Mesothelial cell of epicardium (in vitro differentiated cells): Measurements from ENCODE around the gene ZNF134. TPM values are rescaled to one million over a fixed set of nuclear protein-coding genes. Genes with fewer than 3 reads are reported as not detected.
A peak's percentile ranks its signal among the peaks of the same experiment; 100 is the strongest.

Experiments used
- DNase-seq, 2 experiments: peaks; one replicate each; pipeline ENCODE4 v3.0.0; 2021; ENCODE audit warnings: low spot score in 2 of 2; ENCODE audit not compliant: unreplicated experiment in 2 of 2
- H3K27ac Mint-ChIP-seq: 2 replicates; pipeline ENCODE4 v1.8.0; 2021; ENCODE audit warnings: mixed read lengths
- H3K27me3 Mint-ChIP-seq: 2 replicates; pipeline ENCODE4 v1.8.0; 2021; ENCODE audit warnings: low read depth, mixed read lengths
- H3K36me3 Mint-ChIP-seq: 2 replicates; pipeline ENCODE4 v1.8.0; 2021; ENCODE audit warnings: mixed read lengths
- H3K4me1 Mint-ChIP-seq: 2 replicates; pipeline ENCODE4 v1.8.0; 2021; ENCODE audit warnings: mixed read lengths
- H3K4me3 Mint-ChIP-seq: 2 replicates; pipeline ENCODE4 v1.8.0; 2021; ENCODE audit warnings: mild to moderate bottlenecking, moderate library complexity, mixed read lengths
- H3K9me3 Mint-ChIP-seq: 2 replicates; pipeline ENCODE4 v1.8.0; 2021; ENCODE audit warnings: mixed read lengths
- CTCF ChIP-seq: fragments of 200-600 bp; sonication (generic); IDR thresholded peaks from one replicate; pipeline ENCODE4 v1.5.0; 2021; ENCODE audit warnings: antibody characterized with exemption; ENCODE audit not compliant: unreplicated experiment
- total RNA-seq: library from RNA; stranded (reverse); gene quantifications from 3 replicates; pipeline ENCODE4 v1.2.1, GENCODE V29; 2021

The ZNF134 gene
- total RNA-seq, 1 donor from 2014 or later: 33.5 TPM

GRCh38 chr19:57599761-57600383, 14.2 kb upstream of the ZNF134 start, which contains the start of gene ZNF530:
Gene ZNF530 (plus strand): TSS chr19:57599885. CDS start chr19:57604346, 4,461 bp downstream.
- H3K27ac Mint-ChIP-seq: peak within 1 kb of the TSS; percentile 87
- no peaks in the 10 kb centered on the region for H3K27me3 Mint-ChIP-seq
- H3K4me1 Mint-ChIP-seq: peaks cover 8% of the 10 kb centered on the region
- peak within 1 kb of the TSS; percentile 82 for H3K4me3 Mint-ChIP-seq
- peaks cover 63% of the 10 kb centered on the region for H3K9me3 Mint-ChIP-seq
- DNase-seq: peak; percentile 77 to 88
- TF ChIP-seq CTCF: no peak
- peaks cover 37% of the 10 kb centered on the region for H3K36me3 Mint-ChIP-seq

DNA sequence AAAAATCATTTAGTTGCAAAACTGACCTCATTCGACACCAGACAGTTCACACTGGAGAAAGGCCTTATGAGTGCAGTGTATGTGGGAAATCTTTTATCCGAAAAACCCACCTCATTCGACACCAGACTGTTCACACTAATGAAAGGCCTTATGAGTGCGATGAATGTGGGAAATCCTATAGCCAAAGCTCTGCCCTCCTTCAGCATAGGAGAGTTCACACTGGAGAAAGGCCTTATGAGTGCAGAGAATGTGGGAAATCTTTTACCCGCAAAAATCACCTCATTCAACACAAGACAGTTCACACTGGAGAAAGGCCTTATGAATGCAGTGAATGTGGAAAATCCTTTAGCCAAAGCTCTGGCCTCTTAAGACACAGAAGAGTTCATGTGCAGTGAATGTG, 7.1 kb upstream of the ZNF134 start:
- H3K27me3 Mint-ChIP-seq: no peaks in the 10 kb centered on the region
- H3K9me3 Mint-ChIP-seq: peaks cover 62% of the 10 kb centered on the region
- no peak overlapping the region for H3K27ac Mint-ChIP-seq
- H3K4me3 Mint-ChIP-seq: no peak overlapping the region
- no peak for DNase-seq
- no peak for TF ChIP-seq CTCF
- no peaks in the 10 kb centered on the region for H3K4me1 Mint-ChIP-seq
- peaks cover 63% of the 10 kb centered on the region for H3K36me3 Mint-ChIP-seq

DNA sequence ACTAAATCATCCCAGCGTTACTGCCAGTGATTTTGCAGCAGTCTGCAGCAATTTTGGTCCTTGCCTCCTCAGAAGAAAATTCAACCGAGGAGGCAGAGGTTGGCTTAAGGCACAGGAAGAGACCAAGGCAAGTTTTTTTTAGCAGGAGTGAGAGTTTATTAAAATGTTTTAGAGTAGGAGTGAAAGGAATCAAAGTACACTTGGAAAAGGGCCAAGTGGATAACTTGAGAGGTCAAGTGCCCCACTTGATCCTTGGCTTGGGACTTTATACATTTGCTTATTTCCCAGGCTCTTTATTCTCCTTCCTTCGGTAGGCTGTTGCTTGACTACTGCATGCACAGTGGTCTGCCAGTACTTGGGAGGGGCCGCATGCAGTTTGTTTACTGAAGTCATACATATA, 2.9 kb upstream of the ZNF134 start:
- Mint-ChIP-seq H3K27ac (no peak overlapping the region), H3K4me1 (peaks cover 10% of the 10 kb centered on the region), H3K36me3 (peaks cover 45% of the 10 kb centered on the region), H3K9me3 (peaks cover 55% of the 10 kb centered on the region), H3K4me3 (no peak overlapping the region), H3K27me3 (no peaks in the 10 kb centered on the region)
- DNase-seq: no peak
- TF ChIP-seq CTCF: no peak

DNA sequence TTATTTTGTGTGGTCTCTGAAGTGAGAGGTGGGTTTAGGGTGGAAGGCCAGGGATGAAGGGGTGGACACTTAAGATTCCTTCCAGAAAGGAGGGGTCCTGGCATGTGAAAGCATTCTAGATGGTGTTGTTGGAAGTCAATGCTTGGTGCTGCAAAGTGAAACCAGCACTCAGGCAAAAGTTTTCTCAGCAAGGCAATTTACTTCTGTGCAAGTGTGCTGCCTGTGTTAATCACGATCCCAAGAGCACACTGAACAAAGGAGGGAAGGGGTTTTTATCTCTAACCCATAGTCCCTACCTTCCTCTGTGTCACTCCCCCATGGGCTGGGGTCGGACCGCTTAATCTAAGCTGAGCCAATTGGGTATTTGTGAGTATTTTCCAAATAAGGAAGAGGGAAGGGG, 1.3 kb downstream of the ZNF134 start:
- Mint-ChIP-seq H3K27ac (no peak overlapping the region), H3K4me3 (peak overlapping the region; percentile 92), H3K36me3 (peaks cover 62% of the 10 kb centered on the region), H3K27me3 (no peaks in the 10 kb centered on the region), H3K9me3 (peaks cover 74% of the 10 kb centered on the region), H3K4me1 (peaks cover 10% of the 10 kb centered on the region)
- no peak for DNase-seq
- TF ChIP-seq CTCF: no peak

DNA sequence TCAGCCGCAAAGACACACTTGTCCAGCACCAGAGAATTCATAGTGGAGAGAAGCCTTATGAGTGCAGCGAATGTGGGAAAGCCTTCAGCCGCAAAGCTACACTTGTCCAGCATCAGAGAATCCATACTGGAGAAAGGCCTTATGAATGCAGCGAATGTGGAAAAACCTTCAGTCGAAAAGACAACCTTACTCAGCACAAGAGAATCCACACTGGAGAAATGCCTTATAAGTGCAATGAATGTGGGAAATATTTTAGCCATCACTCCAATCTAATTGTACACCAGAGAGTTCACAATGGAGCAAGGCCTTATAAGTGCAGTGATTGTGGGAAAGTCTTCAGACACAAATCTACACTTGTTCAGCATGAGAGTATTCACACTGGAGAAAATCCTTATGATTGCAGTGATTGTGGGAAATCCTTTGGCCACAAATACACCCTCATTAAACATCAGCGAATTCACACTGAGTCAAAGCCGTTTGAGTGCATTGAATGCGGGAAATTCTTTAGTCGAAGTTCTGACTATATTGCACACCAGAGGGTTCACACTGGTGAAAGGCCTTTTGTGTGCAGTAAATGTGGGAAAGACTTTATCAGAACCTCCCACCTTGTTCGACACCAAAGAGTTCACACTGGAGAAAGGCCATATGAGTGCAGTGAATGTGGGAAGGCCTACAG, 6.8 kb downstream of the ZNF134 start:
- DNase-seq: no peak
- Mint-ChIP-seq H3K4me3 (no peak overlapping the region), H3K9me3 (peaks cover 85% of the 10 kb centered on the region), H3K27ac (no peak overlapping the region), H3K27me3 (no peaks in the 10 kb centered on the region), H3K4me1 (no peaks in the 10 kb centered on the region), H3K36me3 (peaks cover 98% of the 10 kb centered on the region)
- no peak for TF ChIP-seq CTCF
